ENCODE results near the gene EMX1. TPM values are rescaled to one million over a fixed set of nuclear protein-coding genes. Genes with fewer than 3 reads are reported as not detected.

Gene EMX1
- total RNA-seq, 2 experiments from 2014 or later = not detected

- H3K36me3 Mint-ChIP-seq (ENCODE audit: low read depth) = no peaks in the 10 kb centered on the region
- H3K4me3 Mint-ChIP-seq = no peak overlapping the region
- no peaks in the 10 kb centered on the region for H3K4me1 Mint-ChIP-seq (ENCODE audit: low read depth)
- H3K9me3 Mint-ChIP-seq (ENCODE audit: insufficient read depth) = no peaks in the 10 kb centered on the region
- no peak for ATAC-seq
- POLR2A ChIA-PET = no interaction called here
- H3K27ac Mint-ChIP-seq = no peak overlapping the region
- peaks cover 58% of the 10 kb centered on the region for H3K27me3 Mint-ChIP-seq (ENCODE audit: low read depth)
- CTCF ChIA-PET = interaction anchor here (1.2 to 1.6 kb wide), 2 partner anchors 16 to 21 kb away, joined by 5 to 6 read pairs; partner anchors contain the start of gene SPR
- DNase-seq = no peak
These were observed 8.6 kb upstream of the EMX1 start for GRCh38 chr2:72908741-72909140.

- no peak for DNase-seq
- CTCF ChIA-PET = interaction anchor here (1.1 kb wide), 1 partner anchor 266 kb away, joined by 3 read pairs; no protein-coding TSS in a partner anchor
These were observed 6.1 kb upstream of the EMX1 start for GRCh38 chr2:72911256-72911655.

GRCh38 chr2:72913486-72914205, 3.7 kb upstream of the EMX1 start:
- CTCF ChIA-PET = interaction anchor here (1.4 kb wide), 2 partner anchors 20 to 60 kb away, joined by 3 to 5 read pairs; no protein-coding TSS in a partner anchor
- ATAC-seq (no peak), DNase-seq (no peak)
- no peak overlapping the region for H3K27ac Mint-ChIP-seq
- peaks cover 66% of the 10 kb centered on the region for H3K27me3 Mint-ChIP-seq (ENCODE audit: low read depth)
- H3K4me3 Mint-ChIP-seq = no peak overlapping the region
- H3K9me3 Mint-ChIP-seq (ENCODE audit: insufficient read depth) = no peaks in the 10 kb centered on the region
- H3K4me1 Mint-ChIP-seq (ENCODE audit: low read depth) = peaks cover 20% of the 10 kb centered on the region
- POLR2A ChIA-PET = no interaction called here
- no peaks in the 10 kb centered on the region for H3K36me3 Mint-ChIP-seq (ENCODE audit: low read depth)

More at GRCh38 chr2:72911256-72911655, 6.1 kb upstream of the EMX1 start:
- H3K27ac Mint-ChIP-seq = no peak overlapping the region
- POLR2A ChIA-PET = no interaction called here
- no peak for ATAC-seq
- H3K27me3 Mint-ChIP-seq (ENCODE audit: low read depth) = peaks cover 64% of the 10 kb centered on the region
- H3K9me3 Mint-ChIP-seq (ENCODE audit: insufficient read depth) = no peaks in the 10 kb centered on the region
- no peak overlapping the region for H3K4me3 Mint-ChIP-seq
- peaks cover 8% of the 10 kb centered on the region for H3K4me1 Mint-ChIP-seq (ENCODE audit: low read depth)
- no peaks in the 10 kb centered on the region for H3K36me3 Mint-ChIP-seq (ENCODE audit: low read depth)

GRCh38 chr2:72914206-72914559, 3.1 kb upstream of the EMX1 start:
- Mint-ChIP-seq H3K27me3 (ENCODE audit: low read depth) (peaks cover 70% of the 10 kb centered on the region), H3K4me1 (ENCODE audit: low read depth) (peaks cover 22% of the 10 kb centered on the region), H3K4me3 (no peak overlapping the region), H3K9me3 (ENCODE audit: insufficient read depth) (no peaks in the 10 kb centered on the region), H3K36me3 (ENCODE audit: low read depth) (no peaks in the 10 kb centered on the region), H3K27ac (no peak overlapping the region)
- ChIA-PET CTCF (interaction anchor here (1.4 to 1.7 kb wide), 2 partner anchors 21 kb away, joined by 5 to 6 read pairs; no protein-coding TSS in a partner anchor), POLR2A (no interaction called here)
- DNase-seq = no peak
- ATAC-seq = no peak

GRCh38 chr2:72914589-72915319, 2.6 kb upstream of the EMX1 start:
- ATAC-seq = no peak
- POLR2A ChIA-PET = no interaction called here
- no peak for DNase-seq

GRCh38 chr2:72915320-72915906, 1.9 kb upstream of the EMX1 start:
- Mint-ChIP-seq H3K4me3 (no peak overlapping the region), H3K36me3 (ENCODE audit: low read depth) (no peaks in the 10 kb centered on the region), H3K4me1 (ENCODE audit: low read depth) (peaks cover 28% of the 10 kb centered on the region), H3K9me3 (ENCODE audit: insufficient read depth) (no peaks in the 10 kb centered on the region), H3K27ac (no peak overlapping the region), H3K27me3 (ENCODE audit: low read depth) (peaks cover 72% of the 10 kb centered on the region)
- no peak for DNase-seq
- CTCF ChIA-PET = interaction anchor here (0.8 to 2.8 kb wide), 4 partner anchors 12 to 58 kb away, joined by 3 to 9 read pairs (median 8); partner anchors contain the start of gene SPR
- POLR2A ChIA-PET = no interaction called here
- no peak for ATAC-seq

More at GRCh38 chr2:72914589-72915319, 2.6 kb upstream of the EMX1 start:
- Mint-ChIP-seq H3K4me1 (ENCODE audit: low read depth) (peaks cover 27% of the 10 kb centered on the region), H3K4me3 (no peak overlapping the region), H3K27me3 (ENCODE audit: low read depth) (peaks cover 72% of the 10 kb centered on the region), H3K27ac (no peak overlapping the region), H3K9me3 (ENCODE audit: insufficient read depth) (no peaks in the 10 kb centered on the region), H3K36me3 (ENCODE audit: low read depth) (no peaks in the 10 kb centered on the region)
- CTCF ChIA-PET = interaction anchor here (0.8 to 2.5 kb wide), 3 partner anchors 13 to 27 kb away, joined by 3 to 9 read pairs (median 6); partner anchors contain the start of gene SPR

GRCh38 chr2:72915907-72916742, 1.2 kb upstream of the EMX1 start:
- peak overlapping the region; percentile 58 for H3K4me3 Mint-ChIP-seq
- peaks cover 30% of the 10 kb centered on the region for H3K4me1 Mint-ChIP-seq (ENCODE audit: low read depth)
- no peak overlapping the region for H3K27ac Mint-ChIP-seq
- ChIA-PET POLR2A (no interaction called here), CTCF (interaction anchor here (0.8 to 2.8 kb wide), 7 partner anchors 10 to 261 kb away, joined by 3 to 10 read pairs (median 6); partner anchors contain the start of gene SPR)
- no peaks in the 10 kb centered on the region for H3K9me3 Mint-ChIP-seq (ENCODE audit: insufficient read depth)
- H3K36me3 Mint-ChIP-seq (ENCODE audit: low read depth) = no peaks in the 10 kb centered on the region
- DNase-seq (peak; percentile 45), ATAC-seq (peak; percentile 27)
- peaks cover 76% of the 10 kb centered on the region for H3K27me3 Mint-ChIP-seq (ENCODE audit: low read depth)

GRCh38 chr2:72916743-72917137, 579 bp upstream of the EMX1 start:
- H3K27ac Mint-ChIP-seq = no peak overlapping the region

GRCh38 chr2:72917877-72918553, 696 bp downstream of the EMX1 start:
- H3K27ac Mint-ChIP-seq = no peak overlapping the region
- no peaks in the 10 kb centered on the region for H3K36me3 Mint-ChIP-seq (ENCODE audit: low read depth)
- DNase-seq (no peak), ATAC-seq (no peak)
- H3K4me1 Mint-ChIP-seq (ENCODE audit: low read depth) = peaks cover 30% of the 10 kb centered on the region
- H3K27me3 Mint-ChIP-seq (ENCODE audit: low read depth) = peaks cover 78% of the 10 kb centered on the region
- no peak overlapping the region for H3K4me3 Mint-ChIP-seq
- ChIA-PET CTCF (interaction anchor here (1.6 to 2.8 kb wide), 3 partner anchors 8 to 56 kb away, joined by 5 to 10 read pairs (median 9); no protein-coding TSS in a partner anchor), POLR2A (no interaction called here)
- no peaks in the 10 kb centered on the region for H3K9me3 Mint-ChIP-seq (ENCODE audit: insufficient read depth)

More at GRCh38 chr2:72916743-72917137, 579 bp upstream of the EMX1 start:
- CTCF ChIA-PET = interaction anchor here (1.5 to 2.8 kb wide), 6 partner anchors 9 to 261 kb away, joined by 3 to 10 read pairs (median 7); partner anchors contain the start of gene SPR
- Mint-ChIP-seq H3K4me1 (ENCODE audit: low read depth) (peaks cover 30% of the 10 kb centered on the region), H3K27me3 (ENCODE audit: low read depth) (peaks cover 76% of the 10 kb centered on the region), H3K9me3 (ENCODE audit: insufficient read depth) (no peaks in the 10 kb centered on the region), H3K4me3 (peak overlapping the region; percentile 58), H3K36me3 (ENCODE audit: low read depth) (no peaks in the 10 kb centered on the region)
- POLR2A ChIA-PET = no interaction called here
- DNase-seq (no peak), ATAC-seq (no peak)

- Mint-ChIP-seq H3K27me3 (ENCODE audit: low read depth) (peaks cover 75% of the 10 kb centered on the region), H3K9me3 (ENCODE audit: insufficient read depth) (no peaks in the 10 kb centered on the region), H3K4me1 (ENCODE audit: low read depth) (peaks cover 40% of the 10 kb centered on the region), H3K4me3 (no peak overlapping the region), H3K36me3 (ENCODE audit: low read depth) (no peaks in the 10 kb centered on the region), H3K27ac (no peak overlapping the region)
- no peak for DNase-seq
- ATAC-seq = no peak
- ChIA-PET POLR2A (no interaction called here), CTCF (no interaction called here)
These were observed 2.3 kb downstream of the EMX1 start for GRCh38 chr2:72919414-72920317.

Measured in activated CD8-positive, alpha-beta T cell treated with anti-CD3 and anti-CD28 coated beads, Interleukin-2, amount 10 ng/mL, durations not matched to agents 7 days and 5 days (primary cell).